ENCODE results near the gene STAT1.

Gene STAT1

GRCh38 chr2:190978389-190979053 lies 35.5 kb downstream of the STAT1 start:
- DNase-seq (ENCODE audit: low read depth): no peak
- H3K4me3 ChIP-seq (ENCODE audit: low read depth, low read length): no peak overlapping the region
- no peak for TF ChIP-seq CTCF (IDR thresholded peaks at IDR 0.05; ENCODE audit: insufficient read depth, low read depth, low read length, missing control alignments)

GRCh38 chr2:190977505-190977904 lies 36.5 kb downstream of the STAT1 start:
- TF ChIP-seq CTCF (IDR thresholded peaks at IDR 0.05; ENCODE audit: insufficient read depth, low read depth, low read length, missing control alignments): no peak
- no peak for DNase-seq (ENCODE audit: low read depth)
- no peak overlapping the region for H3K4me3 ChIP-seq (ENCODE audit: low read depth, low read length)

DNA sequence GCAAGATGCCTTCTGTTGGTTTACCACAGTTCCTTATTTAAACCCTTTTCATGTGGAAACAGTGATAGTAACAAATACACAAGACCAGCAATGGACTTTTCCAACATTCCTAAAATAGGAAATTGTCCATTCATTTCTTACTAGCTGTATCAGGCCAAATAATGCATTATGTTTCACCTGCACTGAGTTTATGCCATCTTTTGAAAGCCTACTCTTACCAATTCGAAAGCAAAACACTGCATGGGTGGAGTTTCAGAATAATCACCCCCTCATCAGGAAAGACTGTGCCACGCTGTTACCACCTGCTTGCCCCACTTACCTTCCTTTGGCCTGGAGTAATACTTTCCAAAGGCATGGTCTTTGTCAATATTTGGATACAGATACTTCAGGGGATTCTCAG lies 37.5 kb downstream of the STAT1 start:
- H3K4me3 ChIP-seq (ENCODE audit: low read depth, low read length): no peak overlapping the region
- TF ChIP-seq CTCF (IDR thresholded peaks at IDR 0.05; ENCODE audit: insufficient read depth, low read depth, low read length, missing control alignments): no peak
- DNase-seq (ENCODE audit: low read depth): no peak

GRCh38 chr2:190974629-190975361 lies 39.2 kb downstream of the STAT1 start:
- H3K4me3 ChIP-seq (ENCODE audit: low read depth, low read length): no peak overlapping the region
- DNase-seq (ENCODE audit: low read depth): no peak
- TF ChIP-seq CTCF (IDR thresholded peaks at IDR 0.05; ENCODE audit: insufficient read depth, low read depth, low read length, missing control alignments): no peak

- no peak for DNase-seq (ENCODE audit: low read depth)
- no peak overlapping the region for H3K4me3 ChIP-seq (ENCODE audit: low read depth, low read length)
- no peak for TF ChIP-seq CTCF (IDR thresholded peaks at IDR 0.05; ENCODE audit: insufficient read depth, low read depth, low read length, missing control alignments)
Observed at GRCh38 chr2:190973726-190974628, 40.0 kb downstream of the STAT1 start.

- H3K4me3 ChIP-seq (ENCODE audit: low read depth, low read length): no peak overlapping the region
- DNase-seq (ENCODE audit: low read depth): no peak
- no peak for TF ChIP-seq CTCF (IDR thresholded peaks at IDR 0.05; ENCODE audit: insufficient read depth, low read depth, low read length, missing control alignments)
Observed at GRCh38 chr2:190973262-190973661, 40.7 kb downstream of the STAT1 start.
